ENCODE measurements around the gene TXNRD2.

- TF ChIP-seq CTCF (IDR thresholded peaks at IDR 0.05; ENCODE audit: low read length) (no peak), EZH2 (optimal IDR thresholded peaks at IDR 0.05; ENCODE audit: low read depth, low read length) (no peak), EZH2phosphoT487 (IDR thresholded peaks at IDR 0.05; ENCODE audit: low read length) (no peak)
Observed at GRCh38 chr22:19843107-19843856, 98.3 kb downstream of the TXNRD2 start.

Measured in MM.1S (cell line).